ENCODE measurements around the gene CCDC157.

Gene CCDC157

GRCh38 chr22:30386960-30387827, 30.4 kb downstream of the CCDC157 start, which contains the start of gene RNF215:
Gene RNF215 (minus strand): TSS chr22:30387411. CDS start chr22:30387313, 98 bp downstream.
- H3K4me3 ChIP-seq (ENCODE audit: low read length), result peak within 1 kb of the TSS; percentile 65

GRCh38 chr22:30390974-30391691, 34.3 kb downstream of the CCDC157 start:
- DNase-seq (ENCODE audit: low read depth), result peak; percentile 56
- peak; percentile 82 for TF ChIP-seq CTCF (conservative IDR thresholded peaks at IDR 0.05; ENCODE audit: low read depth, low read length)
- no peak overlapping the region for H3K4me3 ChIP-seq (ENCODE audit: low read length)

More at GRCh38 chr22:30386960-30387827, 30.4 kb downstream of the CCDC157 start, which contains the start of gene RNF215:
- TF ChIP-seq CTCF (conservative IDR thresholded peaks at IDR 0.05; ENCODE audit: low read depth, low read length), result peak; percentile 70
- no peak for DNase-seq (ENCODE audit: low read depth)

- DNase-seq (ENCODE audit: low read depth), result peak; percentile 94
- TF ChIP-seq CTCF (conservative IDR thresholded peaks at IDR 0.05; ENCODE audit: low read depth, low read length), result no peak
- no peak overlapping the region for H3K4me3 ChIP-seq (ENCODE audit: low read length)
Measured at GRCh38 chr22:30392661-30393321, 36.0 kb downstream of the CCDC157 start.

- no peak overlapping the region for H3K4me3 ChIP-seq (ENCODE audit: low read length)
- no peak for DNase-seq (ENCODE audit: low read depth)
- TF ChIP-seq CTCF (conservative IDR thresholded peaks at IDR 0.05; ENCODE audit: low read depth, low read length), result no peak
Measured at GRCh38 chr22:30393322-30393680, 36.5 kb downstream of the CCDC157 start.

- TF ChIP-seq CTCF (conservative IDR thresholded peaks at IDR 0.05; ENCODE audit: low read depth, low read length), result no peak
- no peak for DNase-seq (ENCODE audit: low read depth)
- H3K4me3 ChIP-seq (ENCODE audit: low read length), result no peak overlapping the region
Measured at GRCh38 chr22:30393885-30394284, 37.1 kb downstream of the CCDC157 start.

- peak within 1 kb of the TSS; percentile 87 for H3K4me3 ChIP-seq (ENCODE audit: low read length)
- no peak for DNase-seq (ENCODE audit: low read depth)
- TF ChIP-seq CTCF (conservative IDR thresholded peaks at IDR 0.05; ENCODE audit: low read depth, low read length), result no peak
Measured at GRCh38 chr22:30396871-30397655, 40.3 kb downstream of the CCDC157 start, which contains the start of gene SEC14L2. Gene SEC14L2 (plus strand): TSS chr22:30397018. CDS start chr22:30397117, 99 bp downstream.
